Astrocyte (in vitro differentiated cells and primary cell): ENCODE data around the gene HS6ST2.

Source experiments
- CTCF ChIP-seq: IDR thresholded peaks from 2 replicates; pipeline ENCODE4 v1.5.1; 2011; ENCODE audit warnings: low read depth, mild to moderate bottlenecking, inconsistent platforms, low read length, moderate library complexity; ENCODE audit not compliant: insufficient read depth
- EZH2 ChIP-seq: IDR thresholded peaks from 2 replicates; pipeline ENCODE4 v1.6.1; 2012; ENCODE audit warnings: mild to moderate bottlenecking, low read length, inconsistent platforms; ENCODE audit not compliant: insufficient read depth

- TF ChIP-seq CTCF (no peak), EZH2 (no peak)
Observed at GRCh38 chrX:132983496-132983895, 25.1 kb upstream of the HS6ST2 start.
